Measurements from ENCODE around the gene DCTPP1.

DCTPP1 gene

GRCh38 chr16:30409125-30410060 is 20.4 kb downstream of the DCTPP1 start (continued):
- TF ChIP-seq, protein P1, sequence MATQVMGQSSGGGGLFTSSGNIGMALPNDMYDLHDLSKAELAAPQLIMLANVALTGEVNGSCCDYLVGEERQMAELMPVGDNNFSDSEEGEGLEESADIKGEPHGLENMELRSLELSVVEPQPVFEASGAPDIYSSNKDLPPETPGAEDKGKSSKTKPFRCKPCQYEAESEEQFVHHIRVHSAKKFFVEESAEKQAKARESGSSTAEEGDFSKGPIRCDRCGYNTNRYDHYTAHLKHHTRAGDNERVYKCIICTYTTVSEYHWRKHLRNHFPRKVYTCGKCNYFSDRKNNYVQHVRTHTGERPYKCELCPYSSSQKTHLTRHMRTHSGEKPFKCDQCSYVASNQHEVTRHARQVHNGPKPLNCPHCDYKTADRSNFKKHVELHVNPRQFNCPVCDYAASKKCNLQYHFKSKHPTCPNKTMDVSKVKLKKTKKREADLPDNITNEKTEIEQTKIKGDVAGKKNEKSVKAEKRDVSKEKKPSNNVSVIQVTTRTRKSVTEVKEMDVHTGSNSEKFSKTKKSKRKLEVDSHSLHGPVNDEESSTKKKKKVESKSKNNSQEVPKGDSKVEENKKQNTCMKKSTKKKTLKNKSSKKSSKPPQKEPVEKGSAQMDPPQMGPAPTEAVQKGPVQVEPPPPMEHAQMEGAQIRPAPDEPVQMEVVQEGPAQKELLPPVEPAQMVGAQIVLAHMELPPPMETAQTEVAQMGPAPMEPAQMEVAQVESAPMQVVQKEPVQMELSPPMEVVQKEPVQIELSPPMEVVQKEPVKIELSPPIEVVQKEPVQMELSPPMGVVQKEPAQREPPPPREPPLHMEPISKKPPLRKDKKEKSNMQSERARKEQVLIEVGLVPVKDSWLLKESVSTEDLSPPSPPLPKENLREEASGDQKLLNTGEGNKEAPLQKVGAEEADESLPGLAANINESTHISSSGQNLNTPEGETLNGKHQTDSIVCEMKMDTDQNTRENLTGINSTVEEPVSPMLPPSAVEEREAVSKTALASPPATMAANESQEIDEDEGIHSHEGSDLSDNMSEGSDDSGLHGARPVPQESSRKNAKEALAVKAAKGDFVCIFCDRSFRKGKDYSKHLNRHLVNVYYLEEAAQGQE (tag by site-specific recombination; IDR thresholded peaks at IDR 0.05), result no peak
- TF ChIP-seq, protein P2, sequence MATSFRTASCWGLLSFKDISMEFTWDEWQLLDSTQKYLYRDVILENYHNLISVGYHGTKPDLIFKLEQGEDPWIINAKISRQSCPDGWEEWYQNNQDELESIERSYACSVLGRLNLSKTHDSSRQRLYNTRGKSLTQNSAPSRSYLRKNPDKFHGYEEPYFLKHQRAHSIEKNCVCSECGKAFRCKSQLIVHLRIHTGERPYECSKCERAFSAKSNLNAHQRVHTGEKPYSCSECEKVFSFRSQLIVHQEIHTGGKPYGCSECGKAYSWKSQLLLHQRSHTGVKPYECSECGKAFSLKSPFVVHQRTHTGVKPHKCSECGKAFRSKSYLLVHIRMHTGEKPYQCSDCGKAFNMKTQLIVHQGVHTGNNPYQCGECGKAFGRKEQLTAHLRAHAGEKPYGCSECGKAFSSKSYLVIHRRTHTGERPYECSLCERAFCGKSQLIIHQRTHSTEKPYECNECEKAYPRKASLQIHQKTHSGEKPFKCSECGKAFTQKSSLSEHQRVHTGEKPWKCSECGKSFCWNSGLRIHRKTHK (tag by site-specific recombination; IDR thresholded peaks at IDR 0.05), result no peak
- TF ChIP-seq ZNF488 (tag by site-specific recombination; IDR thresholded peaks at IDR 0.05) (no peak), ZNF335 (tag by site-specific recombination; conservative IDR thresholded peaks at IDR 0.05) (peak; percentile 47; the same call in 1 of the 2 replicates), ZNF626 (tag by site-specific recombination; IDR thresholded peaks at IDR 0.05) (no peak), SP3 (tag by site-specific recombination; IDR thresholded peaks at IDR 0.05) (peak; percentile 20; the same call in 1 of the 2 replicates), ZEB2 (tag by site-specific recombination; IDR thresholded peaks at IDR 0.05) (peak; percentile 66), GFI1B (tag by site-specific recombination; IDR thresholded peaks at IDR 0.05) (no peak), HOXD13 (CRISPR knock-in tag; IDR thresholded peaks at IDR 0.05; ENCODE audit: borderline replicate concordance) (no peak), ZNF18 (tag by site-specific recombination; IDR thresholded peaks at IDR 0.05) (no peak), ZNF843 (tag by site-specific recombination; IDR thresholded peaks at IDR 0.05) (no peak), ZNF211 (tag by site-specific recombination; IDR thresholded peaks at IDR 0.05; ENCODE audit: low read depth) (no peak), SETDB1 (IDR thresholded peaks at IDR 0.05; ENCODE audit: insufficient read length, low read length) (no peak), ZFP3 (tag by site-specific recombination; IDR thresholded peaks at IDR 0.05; ENCODE audit: low read depth) (no peak), ZNF830 (tag by site-specific recombination; IDR thresholded peaks at IDR 0.05; ENCODE audit: low read depth) (no peak), ZBTB8A (tag by site-specific recombination; IDR thresholded peaks at IDR 0.05) (peak; percentile 74), ZNF600 (tag by site-specific recombination; IDR thresholded peaks at IDR 0.05) (0 out of 2 replicates have a peak, but pooled peaks have one; percentile 22), ZNF426 (tag by site-specific recombination; IDR thresholded peaks at IDR 0.05) (no peak), ZNF521 (tag by site-specific recombination; IDR thresholded peaks at IDR 0.05) (no peak), ZNF394 (tag by site-specific recombination; IDR thresholded peaks at IDR 0.05; ENCODE audit: borderline replicate concordance) (0 out of 2 replicates have a peak, but pooled peaks have one; percentile 17), ZIC2 (tag by site-specific recombination; IDR thresholded peaks at IDR 0.05) (no peak; the same call in 1 of the 2 replicates), ZSCAN5A (tag by site-specific recombination; IDR thresholded peaks at IDR 0.05) (no peak), ZNF292 (tag by site-specific recombination; IDR thresholded peaks at IDR 0.05; ENCODE audit: borderline replicate concordance, low read depth) (no peak), FEZF1 (tag by site-specific recombination; IDR thresholded peaks at IDR 0.05) (no peak), CTCF (tag by site-specific recombination; IDR thresholded peaks at IDR 0.05) (peak; percentile 97)
- TF ChIP-seq, protein P3, sequence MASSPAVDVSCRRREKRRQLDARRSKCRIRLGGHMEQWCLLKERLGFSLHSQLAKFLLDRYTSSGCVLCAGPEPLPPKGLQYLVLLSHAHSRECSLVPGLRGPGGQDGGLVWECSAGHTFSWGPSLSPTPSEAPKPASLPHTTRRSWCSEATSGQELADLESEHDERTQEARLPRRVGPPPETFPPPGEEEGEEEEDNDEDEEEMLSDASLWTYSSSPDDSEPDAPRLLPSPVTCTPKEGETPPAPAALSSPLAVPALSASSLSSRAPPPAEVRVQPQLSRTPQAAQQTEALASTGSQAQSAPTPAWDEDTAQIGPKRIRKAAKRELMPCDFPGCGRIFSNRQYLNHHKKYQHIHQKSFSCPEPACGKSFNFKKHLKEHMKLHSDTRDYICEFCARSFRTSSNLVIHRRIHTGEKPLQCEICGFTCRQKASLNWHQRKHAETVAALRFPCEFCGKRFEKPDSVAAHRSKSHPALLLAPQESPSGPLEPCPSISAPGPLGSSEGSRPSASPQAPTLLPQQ (tag by site-specific recombination; IDR thresholded peaks at IDR 0.05), result peak; percentile 71
